Measurements from ENCODE around the gene SIK2. TPM values are rescaled to one million over a fixed set of nuclear protein-coding genes. Genes with fewer than 3 reads are reported as not detected.

The SIK2 gene
- total RNA-seq, 1 donor from 2014 or later, result 10.1 TPM

DNA sequence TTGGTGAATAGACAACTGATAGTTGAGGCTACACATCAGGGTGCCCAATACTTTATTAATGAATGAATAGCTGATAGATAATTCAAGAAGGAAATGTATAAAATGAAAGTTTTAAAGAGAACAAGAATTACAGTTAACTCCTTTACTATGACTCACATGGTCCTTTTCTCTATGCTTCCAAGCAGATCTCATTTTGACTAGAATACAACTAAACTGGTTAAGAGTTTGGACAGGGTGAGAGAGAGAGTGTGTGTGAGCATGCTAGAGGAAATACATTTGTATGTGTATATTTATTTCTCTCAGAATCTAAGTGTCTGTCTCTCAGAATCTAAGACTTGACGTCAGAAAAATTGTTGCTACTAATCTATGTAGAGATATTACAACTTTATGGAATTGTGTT lies 66.7 kb downstream of the SIK2 start:
- Histone ChIP-seq H3K27me3 (ENCODE audit: control insufficient read depth, insufficient read depth, low read length) (no peaks in the 10 kb centered on the region), H3K4me3 (ENCODE audit: low read depth, low read length) (no peak overlapping the region), H3K36me3 (ENCODE audit: control insufficient read depth, insufficient read depth, low read length) (no peaks in the 10 kb centered on the region)
- DNase-seq (ENCODE audit: low read depth), result no peak
- TF ChIP-seq, protein P1, sequence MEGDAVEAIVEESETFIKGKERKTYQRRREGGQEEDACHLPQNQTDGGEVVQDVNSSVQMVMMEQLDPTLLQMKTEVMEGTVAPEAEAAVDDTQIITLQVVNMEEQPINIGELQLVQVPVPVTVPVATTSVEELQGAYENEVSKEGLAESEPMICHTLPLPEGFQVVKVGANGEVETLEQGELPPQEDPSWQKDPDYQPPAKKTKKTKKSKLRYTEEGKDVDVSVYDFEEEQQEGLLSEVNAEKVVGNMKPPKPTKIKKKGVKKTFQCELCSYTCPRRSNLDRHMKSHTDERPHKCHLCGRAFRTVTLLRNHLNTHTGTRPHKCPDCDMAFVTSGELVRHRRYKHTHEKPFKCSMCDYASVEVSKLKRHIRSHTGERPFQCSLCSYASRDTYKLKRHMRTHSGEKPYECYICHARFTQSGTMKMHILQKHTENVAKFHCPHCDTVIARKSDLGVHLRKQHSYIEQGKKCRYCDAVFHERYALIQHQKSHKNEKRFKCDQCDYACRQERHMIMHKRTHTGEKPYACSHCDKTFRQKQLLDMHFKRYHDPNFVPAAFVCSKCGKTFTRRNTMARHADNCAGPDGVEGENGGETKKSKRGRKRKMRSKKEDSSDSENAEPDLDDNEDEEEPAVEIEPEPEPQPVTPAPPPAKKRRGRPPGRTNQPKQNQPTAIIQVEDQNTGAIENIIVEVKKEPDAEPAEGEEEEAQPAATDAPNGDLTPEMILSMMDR (IDR thresholded peaks at IDR 0.05; ENCODE audit: insufficient read depth, low read length, poor library complexity, severe bottlenecking), result no peak

DNA sequence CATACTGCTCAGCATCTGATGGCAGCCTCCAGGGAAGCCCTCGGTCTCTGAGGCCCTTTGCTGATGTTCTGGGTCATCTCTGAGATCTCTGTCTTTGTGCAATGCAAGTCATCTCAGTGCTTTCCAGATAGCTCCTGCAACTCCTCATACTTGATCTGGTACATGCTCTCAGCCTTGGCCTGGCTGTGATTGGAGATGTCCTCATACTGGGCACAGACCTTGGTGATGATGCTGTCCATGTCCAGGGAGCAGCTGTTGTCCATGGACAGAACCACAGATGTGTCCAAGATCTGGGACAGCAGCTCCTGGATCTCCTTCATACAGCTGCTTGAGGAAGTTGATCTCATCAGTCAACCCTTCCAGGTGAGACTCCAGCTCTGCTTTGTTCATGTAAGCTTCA lies 69.1 kb downstream of the SIK2 start:
- no peaks in the 10 kb centered on the region for H3K27me3 ChIP-seq (ENCODE audit: control insufficient read depth, insufficient read depth, low read length)
- H3K36me3 ChIP-seq (ENCODE audit: control insufficient read depth, insufficient read depth, low read length), result no peaks in the 10 kb centered on the region
- DNase-seq (ENCODE audit: low read depth), result no peak
- TF ChIP-seq, protein P1 (IDR thresholded peaks at IDR 0.05; ENCODE audit: insufficient read depth, low read length, poor library complexity, severe bottlenecking), result no peak
- H3K4me3 ChIP-seq (ENCODE audit: low read depth, low read length), result no peak overlapping the region

DNA sequence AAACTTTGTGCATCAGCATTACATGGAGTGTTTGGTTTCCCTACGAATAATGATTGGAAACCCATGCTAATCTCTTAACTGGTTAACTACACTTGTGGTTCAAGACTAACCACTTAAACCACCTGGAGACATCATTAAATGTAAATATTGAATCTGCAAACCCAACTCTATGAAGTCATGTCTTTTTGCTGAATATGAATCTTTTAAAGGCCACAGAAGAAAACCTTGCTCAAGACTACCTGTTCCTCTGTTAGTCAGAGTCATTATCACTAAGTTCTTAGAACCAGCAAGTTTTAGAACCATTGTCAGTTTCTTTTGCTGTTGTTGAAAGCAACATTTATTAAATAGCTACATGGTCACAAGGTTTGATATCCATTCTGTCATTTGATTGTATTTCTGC lies 70.7 kb downstream of the SIK2 start:
- no peak overlapping the region for H3K4me3 ChIP-seq (ENCODE audit: low read depth, low read length)
- DNase-seq (ENCODE audit: low read depth), result no peak
- TF ChIP-seq, protein P1 (IDR thresholded peaks at IDR 0.05; ENCODE audit: insufficient read depth, low read length, poor library complexity, severe bottlenecking), result no peak
- H3K27me3 ChIP-seq (ENCODE audit: control insufficient read depth, insufficient read depth, low read length), result no peaks in the 10 kb centered on the region
- H3K36me3 ChIP-seq (ENCODE audit: control insufficient read depth, insufficient read depth, low read length), result no peaks in the 10 kb centered on the region

DNA sequence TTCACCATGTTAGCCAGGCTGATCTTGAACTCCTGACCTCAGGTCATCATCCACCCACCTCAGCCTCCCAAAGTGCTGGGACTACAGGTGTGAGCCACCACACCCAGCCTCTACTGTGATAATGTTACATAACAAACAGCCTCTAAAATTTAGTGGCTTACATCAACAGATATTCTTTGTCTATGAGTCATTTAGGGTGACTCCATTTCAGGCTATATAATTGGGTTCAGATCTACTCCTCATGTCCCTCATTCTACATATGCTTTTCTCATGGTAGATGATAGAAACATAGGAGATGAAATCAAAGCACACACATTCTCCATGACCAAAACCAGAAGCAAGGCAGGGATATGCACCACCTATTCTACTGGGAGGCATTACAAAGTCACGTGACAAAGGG lies 72.7 kb downstream of the SIK2 start:
- no peaks in the 10 kb centered on the region for H3K36me3 ChIP-seq (ENCODE audit: control insufficient read depth, insufficient read depth, low read length)
- no peaks in the 10 kb centered on the region for H3K27me3 ChIP-seq (ENCODE audit: control insufficient read depth, insufficient read depth, low read length)
- DNase-seq (ENCODE audit: low read depth), result no peak
- no peak overlapping the region for H3K4me3 ChIP-seq (ENCODE audit: low read depth, low read length)
- TF ChIP-seq, protein P1 (IDR thresholded peaks at IDR 0.05; ENCODE audit: insufficient read depth, low read length, poor library complexity, severe bottlenecking), result no peak

DNA sequence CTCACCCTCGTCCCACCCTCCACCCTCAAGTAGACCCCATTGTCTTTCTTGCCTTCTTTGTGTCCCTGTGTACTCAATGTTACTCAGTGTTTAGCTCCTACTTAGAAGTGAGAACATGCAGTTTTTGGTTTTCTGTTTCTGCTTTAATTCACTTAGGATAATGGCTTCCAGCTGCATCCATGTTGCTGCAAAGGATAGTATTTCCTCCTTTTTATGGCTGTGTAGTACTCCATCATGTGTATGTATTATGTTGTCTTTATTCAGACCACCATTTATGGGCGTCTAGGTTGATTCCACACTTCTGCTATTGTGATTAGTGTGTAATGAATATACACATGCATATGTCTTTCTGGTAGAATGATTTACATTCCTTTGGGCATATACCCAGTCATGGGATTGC lies 73.6 kb downstream of the SIK2 start:
- no peak overlapping the region for H3K4me3 ChIP-seq (ENCODE audit: low read depth, low read length)
- H3K27me3 ChIP-seq (ENCODE audit: control insufficient read depth, insufficient read depth, low read length), result no peaks in the 10 kb centered on the region
- TF ChIP-seq, protein P1 (IDR thresholded peaks at IDR 0.05; ENCODE audit: insufficient read depth, low read length, poor library complexity, severe bottlenecking), result no peak
- no peaks in the 10 kb centered on the region for H3K36me3 ChIP-seq (ENCODE audit: control insufficient read depth, insufficient read depth, low read length)
- DNase-seq (ENCODE audit: low read depth), result no peak

DNA sequence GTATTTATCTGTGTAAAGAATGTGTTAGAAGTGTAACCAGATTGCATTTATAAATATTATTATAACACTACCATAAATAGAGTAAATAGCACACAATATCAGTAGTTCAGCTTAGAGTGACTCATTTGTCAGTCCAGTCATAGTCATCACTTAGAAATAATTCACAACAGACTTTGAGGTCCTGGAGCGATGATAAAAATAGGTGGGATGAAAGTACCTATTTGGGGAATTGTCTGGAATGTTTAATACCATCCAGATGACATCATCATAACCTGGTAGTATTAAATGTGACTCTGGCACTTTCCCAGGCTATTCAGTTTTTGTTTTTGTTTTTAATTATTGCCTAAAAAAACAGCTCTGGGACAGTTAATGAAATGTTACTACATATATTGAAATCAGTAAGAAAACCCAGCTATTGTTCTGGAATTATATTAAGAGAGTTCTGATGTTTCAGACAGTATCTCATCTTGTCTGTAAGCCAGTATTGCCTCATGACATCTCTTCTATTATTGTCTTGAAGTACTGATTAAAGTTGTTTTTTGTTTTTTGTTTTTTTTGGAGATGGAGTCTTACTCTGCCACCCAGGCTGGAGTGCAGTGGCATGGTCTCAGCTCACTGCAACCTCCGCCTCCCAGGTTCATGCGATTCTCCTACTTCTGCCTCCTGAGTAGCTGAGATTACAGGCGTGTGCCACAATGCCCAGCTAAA lies 74.8 kb downstream of the SIK2 start:
- no peaks in the 10 kb centered on the region for H3K36me3 ChIP-seq (ENCODE audit: control insufficient read depth, insufficient read depth, low read length)
- TF ChIP-seq, protein P1 (IDR thresholded peaks at IDR 0.05; ENCODE audit: insufficient read depth, low read length, poor library complexity, severe bottlenecking), result no peak
- no peak for DNase-seq (ENCODE audit: low read depth)
- no peaks in the 10 kb centered on the region for H3K27me3 ChIP-seq (ENCODE audit: control insufficient read depth, insufficient read depth, low read length)
- no peak overlapping the region for H3K4me3 ChIP-seq (ENCODE audit: low read depth, low read length)
